MM.1S (cell line): ENCODE results near the gene SLC8B1.

Experiments
- DNase-seq: peaks from one replicate; pipeline ENCODE4 v3.0.0-alpha.2; 2015
- H2AFZ ChIP-seq: fragments of 300-600 bp; sonication (generic); 2 replicates; pipeline ENCODE4 v1.6.0; 2016; ENCODE audit warnings: antibody characterized with exemption, low read length
- H3F3A ChIP-seq: fragments of 300-600 bp; sonication (generic); 2 replicates; pipeline ENCODE4 v1.6.1; 2016; ENCODE audit warnings: mild to moderate bottlenecking, antibody characterized with exemption, low read length, moderate library complexity, mixed read lengths; ENCODE audit not compliant: insufficient read depth
- H3K27ac ChIP-seq: fragments of 300-600 bp; sonication (generic); 2 replicates; pipeline ENCODE4 v1.5.1; 2016; ENCODE audit warnings: mild to moderate bottlenecking, low read length
- H3K27me3 ChIP-seq: fragments of 300-600 bp; sonication (generic); replicated peaks from 2 replicates; pipeline ENCODE4 v1.6.0; 2016; ENCODE audit warnings: low read length; ENCODE audit not compliant: insufficient read depth
- H3K36me3 ChIP-seq: fragments of 300-600 bp; sonication (generic); replicated peaks from 2 replicates; pipeline ENCODE4 v1.6.1; 2016; ENCODE audit warnings: mild to moderate bottlenecking, low read length, mixed read lengths; ENCODE audit not compliant: insufficient read depth
- H3K4me1 ChIP-seq: fragments of 300-600 bp; sonication (generic); 2 replicates; pipeline ENCODE4 v1.6.1; 2016; ENCODE audit warnings: low read length, mixed read lengths
- H3K4me2 ChIP-seq: fragments of 300-600 bp; sonication (generic); 2 replicates; pipeline ENCODE4 v1.6.0; 2016; ENCODE audit warnings: low read depth, low read length
- H3K4me3 ChIP-seq: fragments of 300-600 bp; sonication (generic); 2 replicates; pipeline ENCODE4 v1.5.1; 2016; ENCODE audit warnings: low read length, mixed read lengths
- H3K79me2 ChIP-seq: fragments of 300-600 bp; sonication (generic); 2 replicates; pipeline ENCODE4 v1.6.1; 2016; ENCODE audit warnings: mixed run types, low read length, mixed read lengths
- H3K9ac ChIP-seq: fragments of 300-600 bp; sonication (generic); 2 replicates; pipeline ENCODE4 v1.6.1; 2016; ENCODE audit warnings: low read length, mixed read lengths
- H3K9me2 ChIP-seq: fragments of 300-600 bp; sonication (generic); replicated peaks from 2 replicates; pipeline ENCODE4 v1.6.1; 2016; ENCODE audit warnings: mild to moderate bottlenecking, low read length, mixed read lengths; ENCODE audit not compliant: insufficient read depth
- H3K9me3 ChIP-seq: fragments of 300-600 bp; sonication (generic); replicated peaks from 2 replicates; pipeline ENCODE4 v1.6.1; 2016; ENCODE audit warnings: mild to moderate bottlenecking, low read length, mixed read lengths; ENCODE audit not compliant: insufficient read depth
- H4K20me1 ChIP-seq: fragments of 300-600 bp; sonication (generic); 2 replicates; pipeline ENCODE4 v1.6.1; 2016; ENCODE audit warnings: mild to moderate bottlenecking, low read length, moderate library complexity, mixed read lengths; ENCODE audit not compliant: insufficient read depth
- EZH2 ChIP-seq: fragments of 300-600 bp; sonication (generic); optimal IDR thresholded peaks from 2 replicates; pipeline ENCODE3; 2017; ENCODE audit warnings: low read depth, mild to moderate bottlenecking, antibody characterized with exemption, low read length, mixed read lengths
- EZH2phosphoT487 ChIP-seq: fragments of 300-600 bp; sonication (generic); IDR thresholded peaks from 2 replicates; pipeline ENCODE4 v1.6.1; 2018; ENCODE audit warnings: antibody characterized with exemption, low read length
- TF ChIP-seq, protein P1 (sequence below): fragments of 300-600 bp; sonication (generic); IDR thresholded peaks from 2 replicates; pipeline ENCODE4 v1.5.1; 2016; ENCODE audit warnings: antibody characterized with exemption, low read length, mixed read lengths

The SLC8B1 gene

DNA sequence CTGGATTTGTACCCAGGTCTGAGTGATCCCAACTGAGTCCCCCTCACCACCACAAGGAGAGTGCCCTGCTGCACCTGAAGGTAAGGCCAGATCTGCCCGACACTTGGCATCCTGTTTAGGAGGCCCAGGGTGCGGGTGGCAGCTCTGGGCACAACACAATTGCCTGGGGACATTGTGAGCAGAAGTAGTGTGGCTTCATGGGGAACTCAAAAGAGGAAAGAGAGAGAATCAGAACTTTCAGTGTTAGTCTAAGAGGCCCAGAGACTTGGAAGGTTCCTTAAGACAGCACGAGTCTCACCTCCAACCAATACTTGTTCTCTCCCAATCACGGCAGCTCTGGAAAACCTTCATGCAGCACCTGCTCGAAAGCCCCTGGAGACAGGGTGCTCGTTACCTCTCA is 6.6 kb upstream of the SLC8B1 start:
- no peak overlapping the region for H3K9ac ChIP-seq
- TF ChIP-seq, protein P1, sequence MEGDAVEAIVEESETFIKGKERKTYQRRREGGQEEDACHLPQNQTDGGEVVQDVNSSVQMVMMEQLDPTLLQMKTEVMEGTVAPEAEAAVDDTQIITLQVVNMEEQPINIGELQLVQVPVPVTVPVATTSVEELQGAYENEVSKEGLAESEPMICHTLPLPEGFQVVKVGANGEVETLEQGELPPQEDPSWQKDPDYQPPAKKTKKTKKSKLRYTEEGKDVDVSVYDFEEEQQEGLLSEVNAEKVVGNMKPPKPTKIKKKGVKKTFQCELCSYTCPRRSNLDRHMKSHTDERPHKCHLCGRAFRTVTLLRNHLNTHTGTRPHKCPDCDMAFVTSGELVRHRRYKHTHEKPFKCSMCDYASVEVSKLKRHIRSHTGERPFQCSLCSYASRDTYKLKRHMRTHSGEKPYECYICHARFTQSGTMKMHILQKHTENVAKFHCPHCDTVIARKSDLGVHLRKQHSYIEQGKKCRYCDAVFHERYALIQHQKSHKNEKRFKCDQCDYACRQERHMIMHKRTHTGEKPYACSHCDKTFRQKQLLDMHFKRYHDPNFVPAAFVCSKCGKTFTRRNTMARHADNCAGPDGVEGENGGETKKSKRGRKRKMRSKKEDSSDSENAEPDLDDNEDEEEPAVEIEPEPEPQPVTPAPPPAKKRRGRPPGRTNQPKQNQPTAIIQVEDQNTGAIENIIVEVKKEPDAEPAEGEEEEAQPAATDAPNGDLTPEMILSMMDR = no peak
- TF ChIP-seq EZH2phosphoT487 = no peak
- TF ChIP-seq EZH2 = no peak
- H3K9me2 ChIP-seq = no peaks in the 10 kb centered on the region
- H3K4me1 ChIP-seq = no peaks in the 10 kb centered on the region
- no peak overlapping the region for H3K27ac ChIP-seq
- H3K9me3 ChIP-seq = no peaks in the 10 kb centered on the region
- H3K36me3 ChIP-seq = no peaks in the 10 kb centered on the region
- no peaks in the 10 kb centered on the region for H3K27me3 ChIP-seq
- H3K4me2 ChIP-seq = no peak overlapping the region
- no peak overlapping the region for H3K4me3 ChIP-seq
- H3K79me2 ChIP-seq = no peaks in the 10 kb centered on the region
- no peaks in the 10 kb centered on the region for H3F3A ChIP-seq
- DNase-seq = no peak
- no peaks in the 10 kb centered on the region for H4K20me1 ChIP-seq
- no peak overlapping the region for H2AFZ ChIP-seq

- Histone ChIP-seq H2AFZ (no peak overlapping the region), H3F3A (no peaks in the 10 kb centered on the region), H3K27me3 (no peaks in the 10 kb centered on the region), H3K4me3 (no peak overlapping the region), H3K4me1 (no peaks in the 10 kb centered on the region), H3K27ac (no peak overlapping the region), H3K9ac (no peak overlapping the region), H4K20me1 (no peaks in the 10 kb centered on the region), H3K9me3 (no peaks in the 10 kb centered on the region), H3K4me2 (no peak overlapping the region), H3K36me3 (no peaks in the 10 kb centered on the region), H3K9me2 (no peaks in the 10 kb centered on the region), H3K79me2 (no peaks in the 10 kb centered on the region)
- TF ChIP-seq EZH2 = no peak
- TF ChIP-seq, protein P1 = no peak
- TF ChIP-seq EZH2phosphoT487 = no peak
- DNase-seq = no peak
Observed at GRCh38 chr12:113340061-113340460, 5.2 kb upstream of the SLC8B1 start.

DNA sequence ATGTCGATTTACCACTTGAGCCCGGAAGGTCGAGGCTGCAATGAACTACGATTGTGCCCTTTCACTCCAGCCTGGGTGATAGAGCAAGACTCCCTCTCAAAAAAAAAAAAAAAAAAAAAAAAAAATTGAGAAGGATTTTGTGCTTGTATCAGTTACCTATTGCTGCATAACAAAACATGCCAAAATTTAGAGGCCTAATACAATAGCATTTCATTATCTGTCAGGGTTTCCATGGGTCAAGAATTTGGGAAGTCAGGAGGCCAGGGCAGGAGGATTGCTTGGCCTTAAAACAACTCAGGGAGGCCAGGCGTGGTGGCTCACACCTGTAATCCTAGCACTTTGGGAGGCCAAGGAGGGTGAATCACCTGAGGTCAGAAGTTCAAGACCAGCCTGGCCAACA is 4.6 kb upstream of the SLC8B1 start:
- H3K9me3 ChIP-seq = no peaks in the 10 kb centered on the region
- H3K9ac ChIP-seq = no peak overlapping the region
- TF ChIP-seq, protein P1 = no peak
- no peak for TF ChIP-seq EZH2
- no peak for TF ChIP-seq EZH2phosphoT487
- H3K4me3 ChIP-seq = no peak overlapping the region
- no peak overlapping the region for H3K4me2 ChIP-seq
- no peaks in the 10 kb centered on the region for H3K79me2 ChIP-seq
- no peaks in the 10 kb centered on the region for H3K9me2 ChIP-seq
- no peak overlapping the region for H3K27ac ChIP-seq
- H2AFZ ChIP-seq = no peak overlapping the region
- H3K27me3 ChIP-seq = no peaks in the 10 kb centered on the region
- no peaks in the 10 kb centered on the region for H3K36me3 ChIP-seq
- no peaks in the 10 kb centered on the region for H4K20me1 ChIP-seq
- H3F3A ChIP-seq = no peaks in the 10 kb centered on the region
- H3K4me1 ChIP-seq = no peaks in the 10 kb centered on the region
- no peak for DNase-seq
